IMR-90 (cell line): ENCODE measurements around the gene NDUFAF8. TPM values are rescaled to one million over a fixed set of nuclear protein-coding genes. Genes with fewer than 3 reads are reported as not detected.

ENCODE experiments used
- ATAC-seq: fragments of 200-7000 bp; cut with Tn5 transposase; 2 replicates; pipeline ENCODE4 v1.9.1; 2020; ENCODE audit warnings: low read depth, mild to moderate bottlenecking, moderate library complexity
- BruUV-seq: library from RNA; stranded (reverse); fragments of 400-500 nt; replicated peaks from 2 replicates; lab custom pipeline; 2021; lab: Mats Ljungman, UMichigan
- CTCF ChIA-PET: fragments of 300-600 bp; formaldehyde crosslinking; extraction: SDS; loops from one replicate; lab custom pipeline; 2021; ENCODE audit warnings: antibody characterized with exemption; lab: Yijun Ruan, JAX
- POLR2A ChIA-PET: fragments of 300-600 bp; sonication (Branson Sonifier 250); formaldehyde crosslinking; loops from one replicate; lab custom pipeline; 2022; ENCODE audit warnings: antibody characterized with exemption; ENCODE audit not compliant: unreplicated experiment; lab: Charles Lee
- DNase-seq: peaks from one replicate; pipeline ENCODE4 v3.0.0; 2013
- H2AFZ ChIP-seq: replicated peaks from 2 replicates; pipeline ENCODE3; 2013; ENCODE audit warnings: low read length, mild to moderate bottlenecking; ENCODE audit not compliant: poor library complexity
- H2AK5ac ChIP-seq: 2 replicates; pipeline ENCODE4 v1.6.1; 2013; ENCODE audit warnings: low read depth, low read length, inconsistent platforms
- H2AK9ac ChIP-seq: replicated peaks from 2 replicates; pipeline ENCODE3; 2013; ENCODE audit warnings: mild to moderate bottlenecking, low read depth, low read length, moderate library complexity; ENCODE audit not compliant: poor library complexity
- H2BK120ac ChIP-seq: 2 replicates; pipeline ENCODE4 v1.6.1; 2013; ENCODE audit warnings: low read depth, low read length, inconsistent platforms
- H2BK15ac ChIP-seq: 3 replicates; pipeline ENCODE4 v1.6.1; 2013; ENCODE audit warnings: low read depth, low read length, inconsistent platforms
- H2BK20ac ChIP-seq: 2 replicates; pipeline ENCODE4 v1.6.1; 2013; ENCODE audit warnings: low read depth, mild to moderate bottlenecking, inconsistent platforms, low read length, moderate library complexity
- H2BK5ac ChIP-seq: 2 replicates; pipeline ENCODE4 v1.6.1; 2013; ENCODE audit warnings: mild to moderate bottlenecking, low read depth, low read length, inconsistent platforms; ENCODE audit not compliant: poor library complexity, severe bottlenecking
- H3K14ac ChIP-seq: replicated peaks from 2 replicates; pipeline ENCODE4 v1.6.1; 2013; ENCODE audit warnings: low read depth, low read length, inconsistent platforms
- H3K18ac ChIP-seq: 2 replicates; pipeline ENCODE4 v1.6.1; 2013; ENCODE audit warnings: low read depth, low read length, control low read depth
- H3K23ac ChIP-seq: 2 replicates; pipeline ENCODE4 v1.6.1; 2013; ENCODE audit warnings: low read depth, low read length, inconsistent platforms
- H3K27ac ChIP-seq: 2 replicates; pipeline ENCODE4 v1.5.1; 2013; ENCODE audit warnings: mild to moderate bottlenecking, control low read depth, low read length; ENCODE audit not compliant: insufficient read depth
- H3K27me3 ChIP-seq: 2 replicates; pipeline ENCODE4 v1.6.1; 2013; ENCODE audit warnings: low read length; ENCODE audit not compliant: control insufficient read depth, insufficient read depth
- H3K36me3 ChIP-seq: 2 replicates; pipeline ENCODE4 v1.6.1; 2013; ENCODE audit warnings: low read length, mixed read lengths; ENCODE audit not compliant: control insufficient read depth, insufficient read depth
- H3K4ac ChIP-seq: 2 replicates; pipeline ENCODE4 v1.6.1; 2013; ENCODE audit warnings: low read depth, low read length, inconsistent platforms
- H3K4me1 ChIP-seq: 2 replicates; pipeline ENCODE4 v1.6.1; 2013; ENCODE audit warnings: low read length, mixed read lengths; ENCODE audit not compliant: control insufficient read depth, insufficient read depth
- H3K4me2 ChIP-seq: 2 replicates; pipeline ENCODE4 v1.6.1; 2013; ENCODE audit warnings: low read depth, mild to moderate bottlenecking, control low read depth, low read length, moderate library complexity
- H3K4me3 ChIP-seq: 2 replicates; pipeline ENCODE4 v1.5.1; 2013; ENCODE audit warnings: low read depth, mild to moderate bottlenecking, control low read depth, low read length, moderate library complexity; ENCODE audit not compliant: insufficient read depth
- H3K56ac ChIP-seq: 2 replicates; pipeline ENCODE4 v1.6.1; 2013; ENCODE audit warnings: low read length, inconsistent platforms; ENCODE audit not compliant: insufficient read depth; ENCODE audit errors: extremely low read depth
- H3K79me1 ChIP-seq, 2 experiments: 2 replicates each; pipeline ENCODE4 v1.6.1; 2013; ENCODE audit warnings: low read length in 2 of 2, inconsistent platforms in 1 of 2, low read depth in 1 of 2
- H3K9ac ChIP-seq: 2 replicates; pipeline ENCODE4 v1.6.1; 2013; ENCODE audit warnings: low read depth, low read length, control low read depth
- H3K9me1 ChIP-seq: 2 replicates; pipeline ENCODE4 v1.6.1; 2013; ENCODE audit warnings: low read length, inconsistent platforms; ENCODE audit not compliant: insufficient read depth
- H3K9me3 ChIP-seq: 2 replicates; pipeline ENCODE4 v1.6.1; 2013; ENCODE audit warnings: low read length; ENCODE audit not compliant: control insufficient read depth, insufficient read depth
- H4K20me1 ChIP-seq: 2 replicates; pipeline ENCODE4 v1.6.1; 2013; ENCODE audit warnings: low read length, inconsistent platforms; ENCODE audit not compliant: insufficient read depth
- H4K5ac ChIP-seq: 2 replicates; pipeline ENCODE4 v1.6.1; 2013; ENCODE audit warnings: mild to moderate bottlenecking, low read depth, low read length, control low read depth
- H4K8ac ChIP-seq, 2 experiments: 2 replicates each; pipeline ENCODE4 v1.6.1; 2013; ENCODE audit warnings: low read depth in 2 of 2, low read length in 2 of 2, control low read depth in 1 of 2, inconsistent platforms in 1 of 2
- H4K91ac ChIP-seq: 2 replicates; pipeline ENCODE4 v1.6.1; 2013; ENCODE audit warnings: low read depth, low read length, inconsistent platforms; ENCODE audit not compliant: insufficient read depth
- BHLHE40 ChIP-seq: fragments of 150-350 bp; IDR thresholded peaks from 2 replicates; pipeline ENCODE4 v1.6.1; 2016; ENCODE audit warnings: mild to moderate bottlenecking, low read depth, low read length
- CEBPB ChIP-seq: IDR thresholded peaks from 2 replicates; pipeline ENCODE4 v1.6.1; 2012; ENCODE audit warnings: low read depth, low read length, improper control_type of control experiment
- CHD1 ChIP-seq: IDR thresholded peaks from 2 replicates; pipeline ENCODE4 v1.6.1; 2012; ENCODE audit warnings: low read depth, low read length, improper control_type of control experiment
- CTCF ChIP-seq: conservative IDR thresholded peaks from 2 replicates; pipeline ENCODE4 v1.5.1; 2012; ENCODE audit warnings: mild to moderate bottlenecking, low read depth, low read length, improper control_type of control experiment
- FOS ChIP-seq: fragments of 150-350 bp; IDR thresholded peaks from 2 replicates; pipeline ENCODE4 v1.6.1; 2016; ENCODE audit warnings: low read depth, low read length
- MAFK ChIP-seq: IDR thresholded peaks from 2 replicates; pipeline ENCODE4 v1.6.1; 2012; ENCODE audit warnings: low read depth, low read length, improper control_type of control experiment
- MAZ ChIP-seq: IDR thresholded peaks from 2 replicates; pipeline ENCODE4 v1.6.1; 2012; ENCODE audit warnings: low read depth, mild to moderate bottlenecking, low read length, improper control_type of control experiment, moderate library complexity, borderline replicate concordance
- MXI1 ChIP-seq: IDR thresholded peaks from 2 replicates; pipeline ENCODE4 v1.6.1; 2012; ENCODE audit warnings: low read depth, mild to moderate bottlenecking, low read length, moderate library complexity, borderline replicate concordance
- NFE2L2 ChIP-seq: fragments of 150-350 bp; IDR thresholded peaks from 2 replicates; pipeline ENCODE4 v1.6.1; 2016; ENCODE audit warnings: low read depth, mild to moderate bottlenecking, low read length
- POLR2A ChIP-seq: IDR thresholded peaks from 2 replicates; pipeline ENCODE4 v1.6.1; 2012; ENCODE audit warnings: mild to moderate bottlenecking, low read depth, low read length
- RAD21 ChIP-seq: IDR thresholded peaks from 2 replicates; pipeline ENCODE4 v1.6.1; 2012; ENCODE audit warnings: low read length, improper control_type of control experiment
- RFX5 ChIP-seq: IDR thresholded peaks from 2 replicates; pipeline ENCODE4 v1.8.0; 2012; ENCODE audit warnings: low read depth, mild to moderate bottlenecking, low read length, moderate library complexity
- USF2 ChIP-seq: fragments of 150-350 bp; IDR thresholded peaks from 2 replicates; pipeline ENCODE4 v1.6.1; 2017; ENCODE audit warnings: mild to moderate bottlenecking, antibody characterized with exemption, low read length, low read depth
- WGBS, 2 experiments: methylation state at CpG; one replicate each; pipeline versions ENCODE4 v1.1.5 to v1.1.7; 2013; ENCODE audit warnings: missing lambda C conversion rate in 2 of 2; ENCODE audit not compliant: insufficient read length in 1 of 2; ENCODE audit errors: extremely low coverage in 2 of 2; 5-methylcytosine and 5-hydroxymethylcytosine counted together
- dilution Hi-C: fragments of 300-500 bp; cut with HindIII; formaldehyde crosslinking; loops from one replicate; pipeline ENCODE4 v1.14.3; 2018; ENCODE audit warnings: low sequenced_read_pairs; ENCODE audit not compliant: unreplicated experiment
- in situ Hi-C: fragments of 300-500 bp; cut with MboI; formaldehyde crosslinking; loops from 3 replicates; pipeline ENCODE4 v1.14.3; 2019; ENCODE audit warnings: low sequenced_read_pairs, inconsistent platforms, mixed read lengths
- intact Hi-C: fragments of 100-400 bp; cut with micrococcal nuclease; formaldehyde crosslinking; loops from 2 replicates; pipeline ENCODE4 v1.10.0; 2022
- polyA plus RNA-seq, 3 experiments: library from polyadenylated mRNA; depleted of rRNA; stranded (reverse); fragments of >200 nt; gene quantifications; 2 replicates each; pipeline ENCODE4 v1.2.3, GENCODE V29; 2012; ENCODE audit warnings: low replicate concordance in 1 of 3
- total RNA-seq: library from RNA; depleted of rRNA; stranded (reverse); fragments of >200 nt; gene quantifications from 2 replicates; pipeline ENCODE4 v1.2.3, GENCODE V29; 2012

Gene NDUFAF8
- total and polyA plus RNA-seq, 2 of the 4 experiments (the other 2 are of a cell fraction) = 11.1 to 65.0 TPM

- no peak overlapping the region for H4K8ac ChIP-seq
- no peak overlapping the region for H3K14ac ChIP-seq
- CTCF ChIA-PET = interaction anchor here (0.9 kb wide), 1 partner anchor 9 kb away, joined by 3 read pairs; no protein-coding TSS in a partner anchor
- peaks cover 18% of the 10 kb centered on the region for H4K20me1 ChIP-seq
- H3K18ac ChIP-seq = no peak overlapping the region
- POLR2A ChIA-PET = interaction anchor here (0.5 kb wide), 1 partner anchor 139 kb away, joined by 5 read pairs; no protein-coding TSS in a partner anchor
- peaks cover 7% of the 10 kb centered on the region for H3K9me1 ChIP-seq
- no peak overlapping the region for H2BK120ac ChIP-seq
- TF ChIP-seq RAD21 (no peak), BHLHE40 (no peak), CEBPB (no peak), CTCF (no peak), MXI1 (no peak), POLR2A (no peak), FOS (no peak), MAZ (no peak), NFE2L2 (no peak), RFX5 (no peak), MAFK (no peak), CHD1 (no peak), USF2 (no peak)
- H2BK15ac ChIP-seq = no peak overlapping the region
- WGBS, 2 experiments = 70% methylated on average over 18 of the region's 20 CpGs; no CpG with 5 or more reads in 1 of the 2 experiments
- peaks cover 9 to 15% of the 10 kb centered on the region in 2 experiments; a peak in 3 of 4 replicates for H3K79me1 ChIP-seq
- no TSS peak for BruUV-seq
- no peaks in the 10 kb centered on the region for H3K9me3 ChIP-seq
- no peak overlapping the region for H3K27ac ChIP-seq
- no peak overlapping the region for H3K9ac ChIP-seq
- no peak for DNase-seq
- no peak overlapping the region for H2AK9ac ChIP-seq
- H2BK5ac ChIP-seq = no peak overlapping the region
- intact Hi-C loops (no loop called here), in situ Hi-C loops (loop anchor here (5.0 kb wide), 1 partner anchor 224 kb away; no protein-coding TSS in a partner anchor), dilution Hi-C loops (no loop called here)
- no peak overlapping the region for H3K56ac ChIP-seq
- no peak overlapping the region for H2AFZ ChIP-seq
- H3K36me3 ChIP-seq = peaks cover 43% of the 10 kb centered on the region
- H4K91ac ChIP-seq = no peak overlapping the region
- no peaks in the 10 kb centered on the region for H3K27me3 ChIP-seq
- H3K4me2 ChIP-seq = no peak overlapping the region
- no peak overlapping the region for H3K23ac ChIP-seq
- peaks cover 12% of the 10 kb centered on the region for H3K4me1 ChIP-seq
- H2BK20ac ChIP-seq = no peak overlapping the region
- no peak for ATAC-seq
- H3K4ac ChIP-seq = no peak overlapping the region
- no peak overlapping the region for H2AK5ac ChIP-seq
- no peak overlapping the region for H4K5ac ChIP-seq
- no peak overlapping the region for H3K4me3 ChIP-seq
Measured at GRCh38 chr17:81258292-81258691, 19.2 kb downstream of the NDUFAF8 start.
